ENCODE measurements around the gene DUSP7. TPM values are rescaled to one million over a fixed set of nuclear protein-coding genes. Genes with fewer than 3 reads are reported as not detected.
"Not testable (repeated sequence)": the region's sequence is repeated elsewhere in the genome, so short reads cannot be mapped to it uniquely, and the experiment has no call there.

Gene DUSP7
- total RNA-seq, 1 donor from 2014 or later = 59.9 TPM

DNA sequence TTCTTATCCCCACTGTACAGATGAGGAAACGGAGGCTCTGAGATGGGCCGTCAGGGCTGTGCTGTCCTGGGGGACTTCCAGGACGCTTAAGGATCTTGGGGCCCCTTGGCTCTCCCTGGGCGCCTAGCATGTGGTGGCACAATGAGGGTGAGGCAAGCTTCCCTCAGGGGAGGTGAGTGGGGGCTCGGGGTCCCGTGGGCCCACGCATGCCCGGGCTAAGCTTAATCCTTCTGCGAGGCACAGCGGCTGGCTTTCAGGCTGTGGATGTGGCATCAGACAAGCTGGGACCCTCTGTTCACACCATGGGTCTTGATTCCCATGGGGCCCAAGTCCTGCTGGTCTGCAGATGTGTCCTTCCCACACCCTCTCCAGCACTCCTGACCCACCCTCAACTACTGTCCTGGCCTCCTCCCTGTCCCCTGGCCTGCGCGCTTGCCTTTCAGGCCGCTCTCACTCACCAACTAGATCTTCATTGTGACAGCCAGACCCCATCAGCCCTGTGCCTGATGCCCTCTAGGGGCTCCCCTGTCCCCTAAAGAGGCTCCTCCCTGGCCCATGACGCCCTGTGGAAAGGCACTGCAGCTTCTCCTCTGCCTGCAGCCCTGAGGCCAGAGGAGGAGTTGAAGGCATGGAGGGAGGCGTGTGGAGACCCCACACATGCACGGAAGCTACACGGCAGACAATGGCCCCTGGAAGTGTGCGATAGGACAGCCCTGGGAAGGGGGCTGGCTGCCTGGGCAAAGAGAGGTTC lies 11.3 kb downstream of the DUSP7 start:
- TF ChIP-seq POLR2AphosphoS5 (IDR thresholded peaks at IDR 0.05; ENCODE audit: insufficient read depth in 1 of 2, low read depth in 1 of 2) (peak in 1 of 2 donors; percentile 10), CTCF (IDR thresholded peaks at IDR 0.05) (no peak)
- intact Hi-C loops (cut with DNase I) = no loop called here
- Histone ChIP-seq H3K9me3 (no peaks in the 10 kb centered on the region), H3K4me1 (peaks cover 74% of the 10 kb centered on the region), H3K27me3 (no peaks in the 10 kb centered on the region), H3K36me3 (peaks cover 0 to 16% of the 10 kb centered on the region in 2 donors), H3K4me3 (no peak overlapping the region), H3K27ac (peak overlapping the region; percentile 95)
- no peak for DNase-seq (ENCODE audit: extremely low spot score in 2 of 2)

DNA sequence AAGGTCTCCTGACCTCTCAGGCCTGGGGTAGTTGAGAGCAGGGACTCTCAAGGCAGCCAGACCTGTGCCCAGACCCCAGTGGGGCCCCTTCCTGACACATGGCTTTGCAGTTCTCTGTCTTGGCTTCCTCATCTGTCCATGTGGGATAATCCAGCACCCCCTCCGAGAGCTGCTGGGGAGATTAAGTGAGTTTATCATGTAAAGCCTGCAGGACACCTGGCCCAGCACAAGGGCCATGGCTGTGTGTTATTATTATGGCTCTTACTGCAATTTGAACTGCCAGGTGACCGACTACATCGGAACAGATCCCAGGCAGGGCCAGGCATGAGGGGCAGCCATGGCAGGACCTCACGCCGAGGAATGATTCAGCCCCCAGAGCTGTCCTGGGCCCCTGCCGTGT lies 12.6 kb downstream of the DUSP7 start:
- no peaks in the 10 kb centered on the region for H3K27me3 ChIP-seq
- TF ChIP-seq CTCF (IDR thresholded peaks at IDR 0.05) (no peak), POLR2AphosphoS5 (IDR thresholded peaks at IDR 0.05; ENCODE audit: insufficient read depth in 1 of 2, low read depth in 1 of 2) (no peak), POLR2A (IDR thresholded peaks at IDR 0.05) (no peak)
- H3K27ac ChIP-seq = peak overlapping the region; percentile 23
- intact Hi-C loops (cut with DNase I) = no loop called here
- H3K4me1 ChIP-seq = peaks cover 76% of the 10 kb centered on the region
- H3K4me3 ChIP-seq = no peak overlapping the region
- no peak for DNase-seq (ENCODE audit: extremely low spot score in 2 of 2)
- no peaks in the 10 kb centered on the region for H3K9me3 ChIP-seq
- H3K36me3 ChIP-seq = peaks cover 0 to 3% of the 10 kb centered on the region in 2 donors

- H3K27me3 ChIP-seq; DNase-seq (ENCODE audit: extremely low spot score in 2 of 2); H3K36me3 ChIP-seq; H3K27ac ChIP-seq; H3K4me3 ChIP-seq; intact Hi-C loops (cut with DNase I); H3K9me3 ChIP-seq: not testable (repeated sequence)
- peaks cover 76% of the 10 kb centered on the region for H3K4me1 ChIP-seq
These were observed 13.3 kb downstream of the DUSP7 start for GRCh38 chr3:52043039-52043438.

GRCh38 chr3:52041118-52041731 lies 15.1 kb downstream of the DUSP7 start:
- intact Hi-C loops (cut with DNase I) = no loop called here
- H3K4me1 ChIP-seq = peaks cover 61% of the 10 kb centered on the region
- H3K36me3 ChIP-seq = no peaks in the 10 kb centered on the region
- no peaks in the 10 kb centered on the region for H3K9me3 ChIP-seq
- no peak overlapping the region for H3K27ac ChIP-seq
- TF ChIP-seq CTCF (IDR thresholded peaks at IDR 0.05) = no peak
- no peak for TF ChIP-seq POLR2AphosphoS5 (IDR thresholded peaks at IDR 0.05; ENCODE audit: insufficient read depth in 1 of 2, low read depth in 1 of 2)
- TF ChIP-seq POLR2A (IDR thresholded peaks at IDR 0.05) = no peak
- no peak for DNase-seq (ENCODE audit: extremely low spot score in 2 of 2)
- H3K27me3 ChIP-seq = no peaks in the 10 kb centered on the region
- no peak overlapping the region for H3K4me3 ChIP-seq

GRCh38 chr3:52040600-52040999 lies 15.8 kb downstream of the DUSP7 start:
- intact Hi-C loops (cut with DNase I) = no loop called here

More at GRCh38 chr3:52040600-52040999, 15.8 kb downstream of the DUSP7 start:
- H3K27ac ChIP-seq = no peak overlapping the region
- H3K4me1 ChIP-seq = peaks cover 57% of the 10 kb centered on the region
- no peak for DNase-seq (ENCODE audit: extremely low spot score in 2 of 2)
- TF ChIP-seq POLR2AphosphoS5 (IDR thresholded peaks at IDR 0.05; ENCODE audit: insufficient read depth in 1 of 2, low read depth in 1 of 2) = no peak
- no peak for TF ChIP-seq CTCF (IDR thresholded peaks at IDR 0.05)
- no peak for TF ChIP-seq POLR2A (IDR thresholded peaks at IDR 0.05)
- no peaks in the 10 kb centered on the region for H3K9me3 ChIP-seq
- no peaks in the 10 kb centered on the region for H3K36me3 ChIP-seq
- no peak overlapping the region for H3K4me3 ChIP-seq
- no peaks in the 10 kb centered on the region for H3K27me3 ChIP-seq
